SK-N-SH treated with all-trans-retinoic acid at 6 μM for 48 hours (cell line): ENCODE results near the gene COL15A1.
A peak's percentile ranks its signal among the peaks of the same experiment; 100 is the strongest.

Experiments
- ATAC-seq: fragments of 200-7000 bp; cut with Tn5 transposase; 3 replicates; pipeline ENCODE4 v1.9.1; 2020; ENCODE audit warnings: mild to moderate bottlenecking, moderate library complexity
- ARNTL ChIP-seq: fragments of 450-650 bp; formaldehyde crosslinking; IDR thresholded peaks from 2 replicates; pipeline ENCODE4 v1.5.0; 2020; ENCODE audit warnings: low read depth, mild to moderate bottlenecking, moderate library complexity, borderline replicate concordance
- BACH2 ChIP-seq: fragments of 250-450 bp; sonication (Bioruptor Pico); IDR thresholded peaks from 2 replicates; pipeline ENCODE4 v1.9.0; 2021; ENCODE audit warnings: mild to moderate bottlenecking, borderline replicate concordance
- CREB5 ChIP-seq: fragments of 250-450 bp; sonication (Bioruptor Pico); IDR thresholded peaks from 2 replicates; pipeline ENCODE4 v1.5.1; 2020; ENCODE audit warnings: low read depth, mild to moderate bottlenecking, moderate library complexity
- CSDC2 ChIP-seq: fragments of 250-450 bp; sonication (Bioruptor Pico); IDR thresholded peaks from 2 replicates; pipeline ENCODE4 v1.5.0; 2020; ENCODE audit warnings: mild to moderate bottlenecking, moderate library complexity
- ESRRG ChIP-seq: fragments of 250-450 bp; sonication (Bioruptor Pico); IDR thresholded peaks from 2 replicates; pipeline ENCODE4 v1.6.1; 2021; ENCODE audit warnings: mild to moderate bottlenecking
- GLIS3 ChIP-seq: fragments of 250-450 bp; sonication (Bioruptor Pico); IDR thresholded peaks from 2 replicates; pipeline ENCODE4 v1.5.0; 2020; ENCODE audit warnings: mild to moderate bottlenecking, moderate library complexity
- ISL1 ChIP-seq: fragments of 250-450 bp; sonication (Bioruptor Pico); IDR thresholded peaks from 2 replicates; pipeline ENCODE4 v2.1.2; 2022; ENCODE audit warnings: mild to moderate bottlenecking, moderate library complexity
- OSR1 ChIP-seq: fragments of 250-450 bp; sonication (Bioruptor Pico); IDR thresholded peaks from 2 replicates; pipeline ENCODE4 v1.8.0; 2022; ENCODE audit warnings: moderate library complexity, mild to moderate bottlenecking, inconsistent platforms
- POU6F1 ChIP-seq: fragments of 250-450 bp; sonication (Bioruptor Pico); IDR thresholded peaks from 2 replicates; pipeline ENCODE4 v1.8.0; 2021; ENCODE audit warnings: low read depth, mild to moderate bottlenecking, moderate library complexity, borderline replicate concordance
- PPARA ChIP-seq: fragments of 250-450 bp; sonication (Bioruptor Pico); IDR thresholded peaks from 2 replicates; pipeline ENCODE4 v1.5.0; 2020; ENCODE audit warnings: mild to moderate bottlenecking, borderline replicate concordance
- RARB ChIP-seq: fragments of 250-450 bp; sonication (Bioruptor Pico); IDR thresholded peaks from 2 replicates; pipeline ENCODE4 v1.8.0; 2021; ENCODE audit warnings: mild to moderate bottlenecking, moderate library complexity
- SNAI2 ChIP-seq: fragments of 250-450 bp; sonication (Bioruptor Pico); IDR thresholded peaks from 2 replicates; pipeline ENCODE4 v1.5.0; 2020; ENCODE audit warnings: mild to moderate bottlenecking, moderate library complexity
- TCF4 ChIP-seq: fragments of 250-450 bp; sonication (Bioruptor Pico); IDR thresholded peaks from 2 replicates; pipeline ENCODE4 v1.8.0; 2021; ENCODE audit warnings: mild to moderate bottlenecking, moderate library complexity, borderline replicate concordance
- TOX ChIP-seq: fragments of 250-450 bp; sonication (Bioruptor Pico); IDR thresholded peaks from 2 replicates; pipeline ENCODE4 v1.8.0; 2021; ENCODE audit warnings: mild to moderate bottlenecking, moderate library complexity, borderline replicate concordance
- ZC3H10 ChIP-seq: fragments of 250-450 bp; sonication (Bioruptor Pico); IDR thresholded peaks from 2 replicates; pipeline ENCODE4 v1.5.1; 2021; ENCODE audit warnings: mild to moderate bottlenecking, moderate library complexity
- ZFP3 ChIP-seq: fragments of 250-450 bp; sonication (Bioruptor Pico); IDR thresholded peaks from 2 replicates; pipeline ENCODE4 v1.5.0; 2020; ENCODE audit warnings: mild to moderate bottlenecking, moderate library complexity
- ZFP30 ChIP-seq: fragments of 450-650 bp; formaldehyde crosslinking; IDR thresholded peaks from 2 replicates; pipeline ENCODE4 v1.5.0; 2022; ENCODE audit warnings: mild to moderate bottlenecking, moderate library complexity
- ZNF565 ChIP-seq: fragments of 450-650 bp; formaldehyde crosslinking; conservative IDR thresholded peaks from 2 replicates; pipeline ENCODE4 v1.5.0; 2020; ENCODE audit warnings: low read depth, mild to moderate bottlenecking, moderate library complexity
- ZNF70 ChIP-seq: fragments of 450-650 bp; formaldehyde crosslinking; IDR thresholded peaks from 2 replicates; pipeline ENCODE4 v1.5.0; 2020; ENCODE audit warnings: mild to moderate bottlenecking, moderate library complexity
- ZNF8 ChIP-seq: fragments of 450-650 bp; formaldehyde crosslinking; IDR thresholded peaks from 2 replicates; pipeline ENCODE4 v1.5.0; 2020; ENCODE audit warnings: mild to moderate bottlenecking, moderate library complexity
- TF ChIP-seq, protein P1 (sequence below): fragments of 250-450 bp; sonication (Bioruptor Pico); IDR thresholded peaks from 2 replicates; pipeline ENCODE4 v1.5.0; 2020; ENCODE audit warnings: mild to moderate bottlenecking, moderate library complexity

COL15A1 gene

GRCh38 chr9:99016681-99017387, 73.1 kb downstream of the COL15A1 start:
- ATAC-seq, result no peak
- no peak for TF ChIP-seq BACH2
- no peak for TF ChIP-seq CSDC2 (CRISPR knock-in tag)
- TF ChIP-seq, all 23 proteins: peak for 0

GRCh38 chr9:99018653-99019052, 74.9 kb downstream of the COL15A1 start:
- ATAC-seq, result no peak

DNA sequence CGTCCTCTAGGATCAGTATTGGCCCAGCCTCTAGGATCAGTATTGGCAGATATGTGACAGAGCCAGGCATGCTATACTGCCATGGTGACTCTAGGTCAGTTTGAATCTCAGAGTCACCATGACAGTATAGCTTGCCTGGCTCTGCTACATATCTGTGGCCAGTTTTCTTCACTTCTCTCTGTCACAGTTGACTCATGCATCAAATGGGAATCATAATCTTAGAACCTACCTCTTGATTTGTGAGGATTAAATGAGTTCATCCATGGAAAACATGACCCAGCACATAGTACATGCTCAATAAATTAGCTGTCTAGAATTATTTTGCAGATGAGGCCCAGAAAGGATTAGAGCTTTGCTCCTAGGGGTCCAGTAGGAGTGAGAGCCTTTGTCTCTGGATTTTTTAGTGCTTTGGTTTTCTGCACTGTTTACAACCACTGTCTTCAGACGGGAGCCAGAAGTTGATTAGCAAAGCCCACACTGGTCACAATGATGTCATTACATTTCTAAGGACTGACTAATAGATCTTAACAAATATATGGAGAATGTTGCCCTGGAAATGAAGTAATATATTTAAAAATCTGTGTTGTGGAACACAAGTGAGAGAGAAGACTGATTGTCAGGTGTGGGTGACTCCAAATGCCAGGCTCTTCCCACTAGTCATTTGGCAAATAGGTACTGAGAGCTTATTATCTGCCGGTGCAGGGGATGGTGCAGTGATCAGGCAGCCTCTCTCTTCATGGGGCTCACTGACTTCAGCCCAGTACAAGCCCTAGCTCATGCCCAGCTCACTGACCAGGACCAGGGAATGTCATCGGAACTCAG, 76.0 kb downstream of the COL15A1 start:
- peak; percentile 92 for ATAC-seq
- TF ChIP-seq TCF4 (CRISPR knock-in tag) (0 out of 2 replicates have a peak, but pooled peaks have one; percentile 11), ISL1 (CRISPR knock-in tag) (peak; percentile 74), PPARA (CRISPR knock-in tag) (no peak), ARNTL (CRISPR knock-in tag) (no peak)
- TF ChIP-seq, all 23 proteins: peak for 2

More at GRCh38 chr9:99018653-99019052, 74.9 kb downstream of the COL15A1 start:
- TF ChIP-seq OSR1 (CRISPR knock-in tag), result no peak
- TF ChIP-seq SNAI2 (CRISPR knock-in tag), result no peak
- TF ChIP-seq POU6F1 (CRISPR knock-in tag), result no peak
- no peak for TF ChIP-seq ESRRG
- TF ChIP-seq TCF4 (CRISPR knock-in tag), result no peak
- TF ChIP-seq CSDC2 (CRISPR knock-in tag), result no peak
- no peak for TF ChIP-seq GLIS3 (CRISPR knock-in tag)
- no peak for TF ChIP-seq ISL1 (CRISPR knock-in tag)
- TF ChIP-seq ZNF8 (CRISPR knock-in tag), result no peak
- no peak for TF ChIP-seq ZNF565 (CRISPR knock-in tag)
- no peak for TF ChIP-seq ZFP30 (CRISPR knock-in tag)
- TF ChIP-seq RARB (CRISPR knock-in tag), result no peak

DNA sequence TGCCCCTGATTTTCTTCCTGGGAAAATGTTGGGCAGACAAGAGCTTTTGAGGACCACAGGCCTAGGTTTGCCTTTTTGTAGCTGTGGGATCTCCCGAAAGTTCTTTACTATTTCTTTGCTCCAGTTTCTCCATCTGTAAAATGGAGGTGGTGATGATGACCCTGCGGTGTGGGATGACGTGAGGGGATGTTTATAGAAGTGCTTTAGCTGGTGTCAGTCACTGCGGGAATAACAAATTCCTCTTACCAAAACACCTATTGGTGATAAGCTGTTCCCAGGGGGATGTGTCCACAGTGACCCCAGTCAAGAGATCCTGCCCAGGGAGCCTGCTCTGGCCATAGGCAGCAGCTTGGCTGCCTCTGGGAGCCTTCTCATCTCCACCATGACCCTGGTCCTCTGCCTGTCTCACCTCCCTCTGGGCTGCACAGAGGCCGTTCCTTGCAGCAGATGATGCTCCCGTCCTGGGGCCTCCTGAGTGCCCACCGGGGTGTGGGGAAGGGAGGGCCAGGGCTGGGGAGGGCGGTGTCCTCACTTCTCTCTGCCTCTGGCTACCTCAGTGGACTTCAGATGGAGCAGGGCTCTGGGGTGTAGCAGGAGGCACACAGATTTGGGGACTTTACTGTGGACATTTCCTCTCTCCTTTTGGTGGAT, 77.2 kb downstream of the COL15A1 start:
- ATAC-seq, result no peak
- TF ChIP-seq ZFP3, result no peak
- no peak for TF ChIP-seq CSDC2 (CRISPR knock-in tag)
- no peak for TF ChIP-seq SNAI2 (CRISPR knock-in tag)
- no peak for TF ChIP-seq ESRRG
- no peak for TF ChIP-seq ZNF565 (CRISPR knock-in tag)
- no peak for TF ChIP-seq POU6F1 (CRISPR knock-in tag)
- no peak for TF ChIP-seq ARNTL (CRISPR knock-in tag)
- no peak for TF ChIP-seq ZNF8 (CRISPR knock-in tag)
- TF ChIP-seq, protein P1, sequence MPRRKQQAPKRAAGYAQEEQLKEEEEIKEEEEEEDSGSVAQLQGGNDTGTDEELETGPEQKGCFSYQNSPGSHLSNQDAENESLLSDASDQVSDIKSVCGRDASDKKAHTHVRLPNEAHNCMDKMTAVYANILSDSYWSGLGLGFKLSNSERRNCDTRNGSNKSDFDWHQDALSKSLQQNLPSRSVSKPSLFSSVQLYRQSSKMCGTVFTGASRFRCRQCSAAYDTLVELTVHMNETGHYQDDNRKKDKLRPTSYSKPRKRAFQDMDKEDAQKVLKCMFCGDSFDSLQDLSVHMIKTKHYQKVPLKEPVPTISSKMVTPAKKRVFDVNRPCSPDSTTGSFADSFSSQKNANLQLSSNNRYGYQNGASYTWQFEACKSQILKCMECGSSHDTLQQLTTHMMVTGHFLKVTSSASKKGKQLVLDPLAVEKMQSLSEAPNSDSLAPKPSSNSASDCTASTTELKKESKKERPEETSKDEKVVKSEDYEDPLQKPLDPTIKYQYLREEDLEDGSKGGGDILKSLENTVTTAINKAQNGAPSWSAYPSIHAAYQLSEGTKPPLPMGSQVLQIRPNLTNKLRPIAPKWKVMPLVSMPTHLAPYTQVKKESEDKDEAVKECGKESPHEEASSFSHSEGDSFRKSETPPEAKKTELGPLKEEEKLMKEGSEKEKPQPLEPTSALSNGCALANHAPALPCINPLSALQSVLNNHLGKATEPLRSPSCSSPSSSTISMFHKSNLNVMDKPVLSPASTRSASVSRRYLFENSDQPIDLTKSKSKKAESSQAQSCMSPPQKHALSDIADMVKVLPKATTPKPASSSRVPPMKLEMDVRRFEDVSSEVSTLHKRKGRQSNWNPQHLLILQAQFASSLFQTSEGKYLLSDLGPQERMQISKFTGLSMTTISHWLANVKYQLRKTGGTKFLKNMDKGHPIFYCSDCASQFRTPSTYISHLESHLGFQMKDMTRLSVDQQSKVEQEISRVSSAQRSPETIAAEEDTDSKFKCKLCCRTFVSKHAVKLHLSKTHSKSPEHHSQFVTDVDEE (CRISPR knock-in tag), result no peak
- TF ChIP-seq ZNF70 (CRISPR knock-in tag), result no peak
- TF ChIP-seq GLIS3 (CRISPR knock-in tag), result no peak
- no peak for TF ChIP-seq ZC3H10 (CRISPR knock-in tag)
- TF ChIP-seq TOX (CRISPR knock-in tag), result no peak
- TF ChIP-seq CREB5, result no peak
- TF ChIP-seq, all 23 proteins: peak for 0
